ENCODE results near the gene ANTXR1.

Gene ANTXR1

DNA sequence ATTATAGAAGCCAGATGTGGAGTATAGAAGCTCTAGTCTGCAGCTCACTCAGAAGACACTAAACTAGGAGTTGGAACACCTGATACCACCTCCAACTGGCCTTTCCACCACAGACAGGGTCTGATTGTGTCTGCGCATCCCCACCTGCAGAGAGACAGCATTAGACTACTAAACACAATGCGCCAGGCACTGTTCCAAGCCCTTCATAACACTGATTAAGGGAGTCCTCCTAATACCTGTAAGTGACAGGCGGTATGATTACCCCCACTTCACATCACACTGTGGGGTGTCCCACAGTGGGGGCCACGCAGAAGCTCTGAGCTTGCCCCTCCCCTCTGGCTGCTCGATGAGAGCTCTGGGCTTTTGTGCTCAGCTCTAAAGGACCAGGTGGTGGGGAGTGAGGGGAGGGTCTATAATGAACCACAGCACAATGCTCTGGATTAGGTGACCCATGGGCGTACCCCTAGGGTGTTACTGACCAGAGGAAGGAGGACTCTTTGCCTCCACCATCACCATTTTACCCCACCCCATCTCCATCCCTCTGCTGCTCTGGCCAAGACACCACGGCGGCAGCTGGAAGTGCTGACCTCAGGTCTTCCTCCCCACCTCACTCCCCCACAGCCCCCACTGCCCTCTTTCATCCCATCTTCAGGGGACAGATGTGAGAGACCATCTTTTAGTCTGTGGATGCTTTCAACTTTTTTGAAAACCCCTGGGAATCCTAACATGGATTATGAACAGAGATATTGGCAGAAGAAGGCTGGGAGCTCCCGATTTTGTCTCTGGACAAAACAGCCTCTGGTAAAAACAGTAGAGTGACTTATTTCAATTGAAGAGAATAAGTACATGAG, 228.9 kb downstream of the ANTXR1 start:
- TF ChIP-seq, protein P1, sequence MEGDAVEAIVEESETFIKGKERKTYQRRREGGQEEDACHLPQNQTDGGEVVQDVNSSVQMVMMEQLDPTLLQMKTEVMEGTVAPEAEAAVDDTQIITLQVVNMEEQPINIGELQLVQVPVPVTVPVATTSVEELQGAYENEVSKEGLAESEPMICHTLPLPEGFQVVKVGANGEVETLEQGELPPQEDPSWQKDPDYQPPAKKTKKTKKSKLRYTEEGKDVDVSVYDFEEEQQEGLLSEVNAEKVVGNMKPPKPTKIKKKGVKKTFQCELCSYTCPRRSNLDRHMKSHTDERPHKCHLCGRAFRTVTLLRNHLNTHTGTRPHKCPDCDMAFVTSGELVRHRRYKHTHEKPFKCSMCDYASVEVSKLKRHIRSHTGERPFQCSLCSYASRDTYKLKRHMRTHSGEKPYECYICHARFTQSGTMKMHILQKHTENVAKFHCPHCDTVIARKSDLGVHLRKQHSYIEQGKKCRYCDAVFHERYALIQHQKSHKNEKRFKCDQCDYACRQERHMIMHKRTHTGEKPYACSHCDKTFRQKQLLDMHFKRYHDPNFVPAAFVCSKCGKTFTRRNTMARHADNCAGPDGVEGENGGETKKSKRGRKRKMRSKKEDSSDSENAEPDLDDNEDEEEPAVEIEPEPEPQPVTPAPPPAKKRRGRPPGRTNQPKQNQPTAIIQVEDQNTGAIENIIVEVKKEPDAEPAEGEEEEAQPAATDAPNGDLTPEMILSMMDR (IDR thresholded peaks at IDR 0.05; ENCODE audit: low read depth, low read length), result no peak
- H3K4me3 ChIP-seq (replicated peaks in 1 of 2; ENCODE audit: low read depth in 2 of 2, low read length in 2 of 2), result no peak overlapping the region
- DNase-seq (ENCODE audit: low read depth in 2 of 2), result no peak

DNA sequence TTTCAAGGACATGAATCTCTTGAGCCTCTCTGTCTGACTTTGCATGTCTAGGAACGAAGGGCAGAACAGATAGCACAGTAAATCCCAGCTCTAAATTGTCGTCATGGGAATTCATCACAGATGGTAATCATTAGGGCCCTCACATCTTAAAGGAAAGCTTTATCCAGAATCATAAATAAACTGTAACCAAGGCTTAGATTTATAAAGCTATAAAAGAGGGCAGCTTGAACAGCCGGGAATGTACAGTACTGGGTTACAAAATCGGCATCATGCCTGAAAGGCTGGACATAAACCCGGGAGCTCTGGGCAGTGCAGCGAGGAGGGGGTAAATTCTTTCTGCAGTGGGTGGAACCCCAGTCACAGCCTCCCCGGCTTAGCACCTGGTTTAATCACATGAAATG, 229.7 kb downstream of the ANTXR1 start:
- TF ChIP-seq, protein P1 (IDR thresholded peaks at IDR 0.05; ENCODE audit: low read depth, low read length), result no peak
- H3K4me3 ChIP-seq (replicated peaks in 1 of 2; ENCODE audit: low read depth in 2 of 2, low read length in 2 of 2), result no peak overlapping the region
- no peak for DNase-seq (ENCODE audit: low read depth in 2 of 2)

DNA sequence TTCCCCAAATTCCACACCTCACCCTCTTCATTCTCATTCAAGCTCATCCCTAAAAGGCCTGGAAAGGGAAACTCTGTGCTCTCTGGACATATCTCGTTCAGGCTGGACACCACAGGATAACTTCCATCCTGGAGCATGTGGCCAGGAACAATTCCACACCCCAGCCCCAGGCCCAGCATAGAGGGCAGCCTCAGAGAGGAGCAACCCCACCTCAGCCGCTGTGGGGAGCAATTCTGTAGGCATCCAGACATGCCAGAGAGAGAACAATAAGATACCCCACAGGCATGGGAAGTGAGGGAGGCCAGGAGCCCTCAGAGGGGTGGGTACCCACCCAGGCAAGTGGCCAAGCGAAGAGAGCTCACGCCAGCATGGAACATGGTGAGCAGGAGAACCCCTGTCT, 230.7 kb downstream of the ANTXR1 start:
- no peak for DNase-seq (ENCODE audit: low read depth in 2 of 2)
- TF ChIP-seq, protein P1 (IDR thresholded peaks at IDR 0.05; ENCODE audit: low read depth, low read length), result no peak
- H3K4me3 ChIP-seq (replicated peaks in 1 of 2; ENCODE audit: low read depth in 2 of 2, low read length in 2 of 2), result no peak overlapping the region

DNA sequence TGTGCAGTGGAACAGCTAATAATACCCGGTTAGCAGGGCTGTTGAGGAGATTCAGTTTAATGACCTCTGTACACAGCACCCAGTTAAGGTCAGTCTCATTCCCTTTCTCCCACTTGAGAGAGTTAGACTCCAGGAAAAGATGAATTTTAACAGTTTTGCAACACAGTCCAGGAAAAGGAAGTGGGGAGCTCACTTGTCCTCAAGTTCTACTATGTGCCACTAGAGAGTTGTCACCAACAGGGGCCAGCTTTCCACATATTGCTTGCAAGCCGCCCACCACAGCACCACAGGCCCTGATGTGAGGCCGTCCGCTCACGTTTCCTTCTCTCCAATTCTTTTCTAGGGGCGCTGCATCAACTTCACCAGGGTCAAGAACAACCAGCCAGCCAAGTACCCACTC, 231.9 kb downstream of the ANTXR1 start:
- no peak overlapping the region for H3K4me3 ChIP-seq (replicated peaks in 1 of 2; ENCODE audit: low read depth in 2 of 2, low read length in 2 of 2)
- TF ChIP-seq, protein P1 (IDR thresholded peaks at IDR 0.05; ENCODE audit: low read depth, low read length), result no peak
- no peak for DNase-seq (ENCODE audit: low read depth in 2 of 2)

DNA sequence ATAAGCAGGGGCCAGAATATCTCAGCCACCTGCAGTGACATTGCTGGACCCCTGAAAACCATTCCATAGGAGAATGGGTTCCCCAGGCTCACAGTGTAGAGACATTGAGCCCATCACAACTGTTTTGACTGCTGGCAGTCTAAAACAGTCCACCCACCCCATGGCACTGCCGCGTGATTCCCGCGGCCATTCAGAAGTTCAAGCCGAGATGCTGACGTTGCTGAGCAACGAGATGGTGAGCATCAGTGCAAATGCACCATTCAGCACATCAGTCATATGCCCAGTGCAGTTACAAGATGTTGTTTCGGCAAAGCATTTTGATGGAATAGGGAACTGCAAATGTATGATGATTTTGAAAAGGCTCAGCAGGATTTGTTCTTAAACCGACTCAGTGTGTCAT, 234.6 kb downstream of the ANTXR1 start:
- H3K4me3 ChIP-seq (replicated peaks in 1 of 2; ENCODE audit: low read depth in 2 of 2, low read length in 2 of 2), result no peak overlapping the region
- TF ChIP-seq, protein P1 (IDR thresholded peaks at IDR 0.05; ENCODE audit: low read depth, low read length), result no peak
- DNase-seq (ENCODE audit: low read depth in 2 of 2), result no peak

DNA sequence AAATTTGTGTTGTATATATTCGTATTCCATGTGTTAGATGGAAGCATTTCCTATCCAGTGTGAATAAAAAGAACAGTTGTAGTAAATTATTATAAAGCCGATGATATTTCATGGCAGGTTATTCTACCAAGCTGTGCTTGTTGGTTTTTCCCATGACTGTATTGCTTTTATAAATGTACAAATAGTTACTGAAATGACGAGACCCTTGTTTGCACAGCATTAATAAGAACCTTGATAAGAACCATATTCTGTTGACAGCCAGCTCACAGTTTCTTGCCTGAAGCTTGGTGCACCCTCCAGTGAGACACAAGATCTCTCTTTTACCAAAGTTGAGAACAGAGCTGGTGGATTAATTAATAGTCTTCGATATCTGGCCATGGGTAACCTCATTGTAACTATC, 235.3 kb downstream of the ANTXR1 start:
- TF ChIP-seq, protein P1 (IDR thresholded peaks at IDR 0.05; ENCODE audit: low read depth, low read length), result no peak
- no peak overlapping the region for H3K4me3 ChIP-seq (replicated peaks in 1 of 2; ENCODE audit: low read depth in 2 of 2, low read length in 2 of 2)
- no peak for DNase-seq (ENCODE audit: low read depth in 2 of 2)
